OCI-LY7 (cell line): ENCODE results near the gene SLC8A1.

Experiments
- EZH2phosphoT487 ChIP-seq: fragments of 200-600 bp; sonication (generic); IDR thresholded peaks from 2 replicates; pipeline ENCODE4 v1.6.1; 2018; ENCODE audit warnings: low read depth, borderline replicate concordance, mild to moderate bottlenecking, mixed run types, antibody characterized with exemption, low read length, moderate library complexity, mixed read lengths
- TF ChIP-seq, protein P1 (sequence below): fragments of 200-600 bp; sonication (generic); conservative IDR thresholded peaks from 2 replicates; pipeline ENCODE4 v1.5.1; 2014; ENCODE audit warnings: mild to moderate bottlenecking, antibody characterized with exemption, low read length, moderate library complexity, mixed read lengths

DNA sequence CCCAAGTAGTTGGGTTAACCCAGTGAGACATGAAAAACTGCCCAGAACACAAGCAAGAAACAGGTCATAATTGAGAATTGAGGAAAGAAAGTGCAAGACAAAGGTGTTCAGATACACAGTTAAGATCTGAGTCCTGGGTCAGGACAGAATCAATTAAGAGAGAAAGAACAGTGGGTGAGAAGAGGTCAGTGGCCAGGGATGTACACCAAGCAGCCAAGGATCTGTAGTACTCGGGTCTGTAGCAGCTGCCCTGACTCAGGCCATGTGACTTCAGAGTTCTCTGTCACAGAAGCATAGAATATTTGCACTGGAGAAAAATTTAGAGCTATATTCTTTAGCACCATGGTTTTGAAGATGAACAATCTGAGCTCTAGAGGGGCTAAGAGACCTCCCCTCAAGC lies 141.6 kb downstream of the SLC8A1 start:
- TF ChIP-seq, protein P1, sequence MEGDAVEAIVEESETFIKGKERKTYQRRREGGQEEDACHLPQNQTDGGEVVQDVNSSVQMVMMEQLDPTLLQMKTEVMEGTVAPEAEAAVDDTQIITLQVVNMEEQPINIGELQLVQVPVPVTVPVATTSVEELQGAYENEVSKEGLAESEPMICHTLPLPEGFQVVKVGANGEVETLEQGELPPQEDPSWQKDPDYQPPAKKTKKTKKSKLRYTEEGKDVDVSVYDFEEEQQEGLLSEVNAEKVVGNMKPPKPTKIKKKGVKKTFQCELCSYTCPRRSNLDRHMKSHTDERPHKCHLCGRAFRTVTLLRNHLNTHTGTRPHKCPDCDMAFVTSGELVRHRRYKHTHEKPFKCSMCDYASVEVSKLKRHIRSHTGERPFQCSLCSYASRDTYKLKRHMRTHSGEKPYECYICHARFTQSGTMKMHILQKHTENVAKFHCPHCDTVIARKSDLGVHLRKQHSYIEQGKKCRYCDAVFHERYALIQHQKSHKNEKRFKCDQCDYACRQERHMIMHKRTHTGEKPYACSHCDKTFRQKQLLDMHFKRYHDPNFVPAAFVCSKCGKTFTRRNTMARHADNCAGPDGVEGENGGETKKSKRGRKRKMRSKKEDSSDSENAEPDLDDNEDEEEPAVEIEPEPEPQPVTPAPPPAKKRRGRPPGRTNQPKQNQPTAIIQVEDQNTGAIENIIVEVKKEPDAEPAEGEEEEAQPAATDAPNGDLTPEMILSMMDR, result no peak
- TF ChIP-seq EZH2phosphoT487, result no peak
